GM19468 (cell line): ENCODE measurements around the gene ACTN3.
"Not testable (repeated sequence)": the region's sequence is repeated elsewhere in the genome, so short reads cannot be mapped to it uniquely, and the experiment has no call there.

Source experiments
- ATAC-seq: cut with Tn5 transposase; IDR thresholded peaks from one replicate; pipeline ENCODE4 v1.9.1; 2021; ENCODE audit warnings: mild to moderate bottlenecking, moderate library complexity, moderate number of reproducible peaks; ENCODE audit not compliant: unreplicated experiment; ENCODE audit errors: extremely low read depth

Gene ACTN3

DNA sequence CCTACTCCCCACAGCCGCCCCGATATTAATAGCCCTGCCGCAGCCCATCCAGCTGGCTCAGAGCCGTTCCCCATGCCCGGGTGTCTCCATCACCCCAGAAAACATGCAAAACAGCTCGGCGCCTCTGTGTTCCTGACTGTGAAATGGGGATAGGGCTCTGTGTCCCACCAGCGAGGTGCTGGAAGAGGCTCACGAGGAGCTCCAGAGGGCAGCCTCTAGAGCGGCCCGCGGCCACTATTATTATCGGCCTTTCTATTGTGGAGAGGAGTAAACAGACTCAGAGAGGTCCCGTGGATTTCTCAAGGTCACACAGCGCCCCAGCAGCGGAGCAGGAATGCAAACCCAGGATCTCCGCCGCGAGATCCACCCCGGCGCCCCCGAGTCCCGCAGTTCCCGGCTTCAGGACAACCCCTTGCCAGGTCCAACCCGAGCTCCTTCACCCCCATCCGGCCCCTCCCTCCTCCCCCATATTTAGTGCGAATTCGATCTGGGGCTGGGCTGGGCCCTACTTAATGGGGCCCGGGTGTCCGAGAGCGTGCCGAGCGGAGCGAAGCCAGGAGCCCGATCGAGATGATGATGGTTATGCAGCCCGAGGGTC is at the start of gene ACTN3:
ACTN3 (plus strand) TSS at position 536 of the 598 bp plus-strand sequence; CDS start at position 571, 35 bp downstream.
- ATAC-seq: no peak

DNA sequence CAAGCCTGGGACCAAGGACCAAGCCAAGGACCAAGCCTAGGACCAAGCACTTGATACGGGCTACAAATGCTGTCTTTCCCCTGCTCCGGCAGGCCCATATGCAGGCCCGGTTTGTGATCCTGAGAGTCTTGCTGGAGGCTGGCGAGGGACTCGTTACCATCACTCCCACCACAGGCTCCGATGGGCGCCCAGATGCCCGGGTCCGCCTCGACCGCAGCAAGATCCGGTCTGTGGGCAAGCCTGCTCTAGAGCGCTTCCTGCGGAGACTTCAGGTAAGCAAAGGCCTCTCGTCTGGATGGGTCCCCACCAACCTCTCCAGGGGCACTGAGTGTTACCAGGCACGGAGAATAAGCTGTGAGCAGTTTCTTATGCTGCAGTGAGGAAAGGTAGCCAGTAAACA is 49.5 kb upstream of the ACTN3 start:
- ATAC-seq: no peak

DNA sequence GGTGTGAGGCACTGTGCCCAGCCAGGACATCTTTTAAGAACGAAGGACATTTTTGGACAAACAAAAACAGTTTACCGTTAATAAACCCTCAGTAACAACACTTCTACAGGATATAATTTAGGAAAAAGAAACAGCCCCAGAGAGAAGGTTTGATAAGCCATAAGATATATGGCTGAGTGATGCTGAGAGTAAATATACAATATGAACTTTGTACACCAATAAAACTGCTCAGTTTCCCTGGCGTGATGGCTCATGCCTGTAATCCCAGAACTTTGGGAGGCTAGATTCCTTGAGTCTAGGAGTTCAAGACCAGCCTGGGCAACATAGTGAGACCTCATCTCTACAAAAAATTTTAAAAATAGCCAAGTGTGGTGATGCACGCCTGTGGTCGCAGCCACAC is 48.2 kb upstream of the ACTN3 start:
- no peak for ATAC-seq

DNA sequence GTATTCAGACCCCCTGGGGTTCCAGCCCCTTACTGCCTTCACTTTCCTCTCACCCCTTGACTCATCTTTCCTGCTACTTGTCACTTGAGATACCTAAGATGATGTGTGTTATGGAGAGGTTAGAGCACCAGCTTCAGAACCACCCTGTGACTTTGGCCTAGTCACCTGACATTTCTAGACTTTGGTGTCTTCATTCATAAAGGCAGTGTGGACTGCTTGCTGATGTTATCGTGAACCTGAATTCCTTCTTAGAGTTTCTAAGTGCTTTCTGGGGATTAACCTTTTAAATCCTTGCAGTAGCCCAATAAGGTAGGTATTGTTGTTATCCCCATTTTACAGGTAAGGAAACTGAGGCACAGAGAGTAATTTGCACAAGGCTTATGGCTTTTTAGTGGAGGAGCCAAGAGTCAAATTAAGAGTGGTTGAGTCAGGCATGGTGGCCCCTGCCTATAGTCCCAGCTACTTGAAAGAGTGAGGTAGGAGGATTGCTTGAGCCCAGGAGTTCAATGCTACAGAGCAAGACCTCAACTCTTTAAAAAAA is 41.4 kb upstream of the ACTN3 start:
- no peak for ATAC-seq

- no peak for ATAC-seq
These were observed 37.6 kb upstream of the ACTN3 start for GRCh38 chr11:66509131-66509561.

- ATAC-seq: no peak
These were observed 36.3 kb upstream of the ACTN3 start, which contains the start of gene BBS1 for GRCh38 chr11:66510271-66510989. BBS1 (plus strand) TSS chr11:66510635; CDS start chr11:66510660, 25 bp downstream.

DNA sequence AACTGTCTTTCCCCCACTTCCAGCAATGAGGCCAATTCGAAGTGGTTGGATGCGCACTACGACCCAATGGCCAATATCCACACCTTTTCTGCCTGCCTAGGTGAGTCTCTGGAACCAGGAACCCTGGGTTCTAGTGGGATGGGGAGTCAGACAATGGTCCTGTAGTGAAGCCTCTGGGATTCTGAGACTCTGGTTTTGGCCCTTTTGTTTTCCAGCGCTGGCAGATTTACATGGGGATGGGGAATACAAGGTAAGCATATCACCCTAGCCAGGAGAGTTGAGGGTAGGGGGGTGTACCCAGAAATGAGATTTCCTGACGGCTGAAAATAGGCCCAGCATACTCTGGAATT is 35.7 kb upstream of the ACTN3 start:
- ATAC-seq: no peak

GRCh38 chr11:66523611-66524010 is 23.1 kb upstream of the ACTN3 start:
- no peak for ATAC-seq

DNA sequence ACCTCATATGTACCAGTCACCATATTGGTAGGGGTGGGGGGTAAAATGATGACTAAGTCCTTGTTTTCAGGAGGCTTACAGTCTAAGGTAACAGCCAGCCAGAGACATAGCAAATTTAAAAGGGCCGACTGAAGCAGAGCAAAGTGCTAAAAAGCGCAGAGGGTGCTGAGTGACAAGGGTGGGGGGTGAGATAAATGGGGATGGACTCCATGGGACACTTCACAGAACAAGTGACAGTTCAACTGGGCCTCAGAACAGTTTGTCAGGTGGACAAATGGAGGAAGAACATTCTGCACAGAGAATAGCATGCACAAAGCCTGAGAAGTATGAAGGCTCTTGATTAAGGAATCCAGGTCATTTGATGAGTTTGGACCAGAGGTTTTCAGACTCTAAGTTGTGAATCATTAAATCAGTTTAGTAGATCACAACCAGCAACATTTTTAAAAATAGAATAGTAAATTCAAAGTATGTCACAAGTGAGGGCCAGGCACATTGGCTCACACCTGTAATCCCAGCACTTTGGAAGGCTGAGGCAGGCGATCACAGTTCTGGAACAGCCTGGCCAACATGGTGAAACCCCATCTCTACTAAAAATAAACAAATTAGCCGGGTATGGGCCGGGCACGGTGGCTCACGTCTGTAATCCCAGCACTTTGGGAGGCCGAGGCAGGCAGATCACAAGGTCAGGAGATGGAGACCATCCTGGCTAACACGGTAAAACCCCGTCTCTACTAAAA is 22.2 kb upstream of the ACTN3 start:
- no peak for ATAC-seq

DNA sequence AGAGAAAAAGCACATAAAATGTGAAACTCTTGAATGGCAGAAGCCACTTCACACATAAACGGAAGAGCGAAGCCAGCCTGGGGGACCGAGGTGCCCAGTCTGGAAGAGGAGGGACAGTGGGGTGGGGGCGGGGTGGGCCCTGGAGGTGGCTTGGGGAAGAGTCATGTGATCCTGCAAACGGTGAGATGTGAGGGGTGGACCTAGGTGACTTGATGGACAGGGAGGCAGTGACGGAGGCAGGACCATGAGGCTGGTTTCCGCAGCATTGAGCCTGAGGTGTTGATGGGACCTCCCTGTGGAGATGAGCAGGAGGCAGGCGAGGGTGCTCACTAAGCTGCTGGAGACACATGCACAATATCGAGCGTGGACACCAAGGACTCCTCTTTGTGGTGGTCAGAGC is 17.6 kb upstream of the ACTN3 start:
- ATAC-seq: no peak

DNA sequence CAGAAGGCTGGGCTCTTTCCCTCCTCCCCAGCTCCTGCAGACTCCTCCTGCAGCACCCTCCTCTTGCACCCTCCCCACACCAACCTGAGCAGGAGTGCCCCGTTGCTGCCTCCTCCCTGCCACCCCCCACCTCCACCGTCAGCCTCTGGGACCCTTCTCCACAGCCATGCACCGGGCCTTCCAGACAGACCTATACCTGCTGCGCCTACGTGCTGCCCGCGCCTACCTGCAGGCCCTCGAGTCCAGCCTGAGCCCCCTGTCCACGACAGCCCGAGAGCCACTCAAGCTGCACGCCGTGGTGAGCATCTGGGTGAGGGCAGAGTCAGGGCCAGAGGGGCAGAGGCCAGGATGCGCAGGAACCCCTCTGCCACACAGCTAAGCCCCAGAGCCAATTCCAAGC is 17.0 kb upstream of the ACTN3 start:
- no peak for ATAC-seq

GRCh38 chr11:66530927-66531709 is 15.6 kb upstream of the ACTN3 start:
- ATAC-seq: no peak

DNA sequence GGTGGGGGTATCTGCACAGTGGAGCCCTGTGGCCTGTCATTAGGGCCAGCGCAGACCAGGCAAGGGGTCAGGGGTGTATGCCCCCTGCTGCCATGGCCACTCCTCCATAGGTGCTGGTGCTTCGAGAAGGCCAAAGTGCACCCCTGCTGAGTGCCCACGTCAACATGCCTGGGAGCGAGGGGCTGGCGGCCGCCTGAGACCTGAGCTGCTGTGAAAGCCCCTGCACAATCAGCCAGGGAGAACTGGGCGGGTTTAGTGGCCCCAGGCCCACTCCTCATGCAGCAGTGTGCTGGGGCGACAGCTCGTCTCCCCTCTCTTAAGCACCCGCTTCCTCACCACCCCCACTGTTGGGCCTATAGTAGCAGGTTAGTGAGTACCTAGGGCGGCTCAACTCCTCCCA is 14.9 kb upstream of the ACTN3 start:
- ATAC-seq: no peak

DNA sequence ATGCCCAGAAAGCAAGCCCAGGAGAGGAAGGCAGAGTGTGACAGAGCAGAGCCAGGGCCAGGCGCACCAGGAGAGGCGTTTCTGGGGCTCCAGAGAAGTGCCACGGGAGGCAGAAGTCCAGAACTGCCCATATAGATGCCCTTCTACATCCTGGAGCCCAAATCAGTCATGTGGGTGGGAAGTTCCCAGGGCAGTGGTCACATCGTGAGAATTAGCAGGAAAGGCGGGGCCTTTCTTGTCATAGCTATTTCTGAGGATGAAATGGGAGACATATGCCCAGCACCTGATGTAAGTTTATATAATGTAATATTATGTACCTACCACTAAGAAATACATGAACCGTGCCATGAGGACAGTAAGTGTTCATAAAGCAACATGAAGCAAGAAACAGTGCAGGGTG is 13.9 kb upstream of the ACTN3 start:
- ATAC-seq: no peak

- ATAC-seq: no peak
These were observed 7.4 kb upstream of the ACTN3 start for GRCh38 chr11:66539170-66539869.

- no peak for ATAC-seq
These were observed 6.9 kb upstream of the ACTN3 start for GRCh38 chr11:66539870-66540213.

- ATAC-seq: not testable (repeated sequence)
These were observed 6.1 kb upstream of the ACTN3 start for GRCh38 chr11:66540598-66540997.

- no peak for ATAC-seq
These were observed 4.8 kb upstream of the ACTN3 start for GRCh38 chr11:66541892-66542291.

DNA sequence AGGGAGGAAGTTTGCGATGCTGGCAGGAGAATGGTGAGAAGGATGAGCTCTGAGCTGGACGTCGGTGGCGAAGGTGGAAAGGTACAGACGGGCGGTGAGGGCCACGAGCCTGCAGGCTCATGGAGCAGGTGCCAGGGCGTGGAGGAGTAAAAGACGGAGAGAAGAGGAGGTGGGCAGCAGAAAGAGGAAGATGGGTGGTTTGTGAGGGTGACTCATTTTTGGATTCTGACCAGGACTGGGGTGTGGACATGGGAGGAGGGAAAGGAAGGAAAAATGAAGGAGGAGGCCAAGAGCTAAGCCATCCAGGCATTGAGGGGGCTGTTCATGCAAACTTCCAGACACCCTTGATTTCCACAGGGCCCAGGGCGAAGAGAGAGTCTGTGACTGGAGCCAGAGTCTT is 4.3 kb upstream of the ACTN3 start:
- ATAC-seq: no peak
